HG02870 (cell line): Measurements from ENCODE around the gene KIF3A.
"Not testable (repeated sequence)": the region's sequence is repeated elsewhere in the genome, so short reads cannot be mapped to it uniquely, and the experiment has no call there.

ENCODE experiments used
- ATAC-seq: cut with Tn5 transposase; IDR thresholded peaks from one replicate; pipeline ENCODE4 v1.9.1; 2021; ENCODE audit warnings: mild to moderate bottlenecking, moderate library complexity; ENCODE audit not compliant: unreplicated experiment

KIF3A gene

GRCh38 chr5:132729896-132730295 is 7.5 kb downstream of the KIF3A start:
- no peak for ATAC-seq

- ATAC-seq, result no peak
Measured at GRCh38 chr5:132725745-132726144, 11.6 kb downstream of the KIF3A start.

- ATAC-seq, result no peak
Measured at GRCh38 chr5:132718544-132719312, 18.6 kb downstream of the KIF3A start.

- no peak for ATAC-seq
Measured at GRCh38 chr5:132714456-132715307, 22.7 kb downstream of the KIF3A start.

GRCh38 chr5:132708645-132709044 is 28.7 kb downstream of the KIF3A start:
- no peak for ATAC-seq

- no peak for ATAC-seq
Measured at GRCh38 chr5:132704875-132705274, 32.5 kb downstream of the KIF3A start.

GRCh38 chr5:132695956-132696355 is 41.4 kb downstream of the KIF3A start:
- ATAC-seq, result no peak

- no peak for ATAC-seq
Measured at GRCh38 chr5:132692632-132692967, 44.7 kb downstream of the KIF3A start.

GRCh38 chr5:132691755-132692631 is 45.4 kb downstream of the KIF3A start:
- ATAC-seq, result not testable (repeated sequence)

- ATAC-seq, result no peak
Measured at GRCh38 chr5:132690156-132690555, 47.2 kb downstream of the KIF3A start.

- ATAC-seq, result no peak
Measured at GRCh38 chr5:132689513-132689912, 47.8 kb downstream of the KIF3A start.

- no peak for ATAC-seq
Measured at GRCh38 chr5:132688536-132689339, 48.6 kb downstream of the KIF3A start.

GRCh38 chr5:132687995-132688394 is 49.4 kb downstream of the KIF3A start:
- no peak for ATAC-seq

GRCh38 chr5:132686193-132686592 is 51.2 kb downstream of the KIF3A start:
- ATAC-seq, result no peak

- no peak for ATAC-seq
Measured at GRCh38 chr5:132684922-132685720, 52.2 kb downstream of the KIF3A start.

GRCh38 chr5:132684491-132684890 is 52.9 kb downstream of the KIF3A start:
- ATAC-seq, result no peak

GRCh38 chr5:132681983-132682382 is 55.4 kb downstream of the KIF3A start:
- ATAC-seq, result no peak

GRCh38 chr5:132681476-132681831 is 55.9 kb downstream of the KIF3A start:
- ATAC-seq, result no peak

- no peak for ATAC-seq
Measured at GRCh38 chr5:132680780-132681475, 56.4 kb downstream of the KIF3A start.
